H1 (cell line): ENCODE measurements around the gene PKD1L1. TPM values are rescaled to one million over a fixed set of nuclear protein-coding genes. Genes with fewer than 3 reads are reported as not detected.

Experiments used
- CTCF ChIA-PET: fragments of 300-600 bp; sonication (Branson Sonifier 250); formaldehyde crosslinking; loops from one replicate; lab custom pipeline; 2021; ENCODE audit not compliant: partially characterized antibody; lab: Charles Lee
- POLR2A ChIA-PET: fragments of 300-600 bp; sonication (Branson Sonifier 250); formaldehyde crosslinking; loops from one replicate; lab custom pipeline; 2021; ENCODE audit warnings: inconsistent platforms; ENCODE audit not compliant: partially characterized antibody; lab: Charles Lee
- DNase-seq, 2 experiments: peaks; one replicate each; pipeline versions ENCODE4 v3.0.0 to v3.0.0-alpha.2; 2010 to 2022; ENCODE audit warnings: low spot score in 2 of 2, low read depth in 1 of 2, mixed read lengths in 1 of 2
- FAIRE-seq: peaks from 2 replicates; lab custom pipeline; 2011; peaks lifted over from hg19 to GRCh38; lab: Jason Lieb, UNC
- H2AFZ ChIP-seq: 2 replicates; pipeline ENCODE4 v1.8.1; 2012; ENCODE audit warnings: low read length, inconsistent platforms
- H2AK5ac ChIP-seq: 2 replicates; pipeline ENCODE4 v1.6.1; 2013; ENCODE audit warnings: low read depth, low read length
- H2BK120ac ChIP-seq: replicated peaks from 2 replicates; pipeline ENCODE3; 2013; ENCODE audit warnings: low read depth, low read length, inconsistent platforms
- H2BK12ac ChIP-seq: 2 replicates; pipeline ENCODE4 v1.6.1; 2013; ENCODE audit warnings: low read depth, low read length
- H2BK15ac ChIP-seq: 2 replicates; pipeline ENCODE4 v1.6.1; 2013; ENCODE audit warnings: low read length
- H2BK20ac ChIP-seq: 2 replicates; pipeline ENCODE4 v1.6.1; 2013; ENCODE audit warnings: low read length
- H2BK5ac ChIP-seq: 2 replicates; pipeline ENCODE4 v1.6.1; 2013; ENCODE audit warnings: low read depth, low read length
- H3K14ac ChIP-seq: 2 replicates; pipeline ENCODE4 v1.6.1; 2013; ENCODE audit warnings: inconsistent platforms; ENCODE audit not compliant: insufficient read length
- H3K18ac ChIP-seq: 2 replicates; pipeline ENCODE4 v1.6.1; 2013; ENCODE audit warnings: low read length; ENCODE audit errors: extremely low read depth
- H3K23ac ChIP-seq: 2 replicates; pipeline ENCODE4 v1.6.1; 2013; ENCODE audit warnings: inconsistent platforms; ENCODE audit not compliant: insufficient read length
- H3K23me2 ChIP-seq: 2 replicates; pipeline ENCODE4 v1.6.1; 2013; ENCODE audit warnings: low read depth, low read length
- H3K27ac ChIP-seq: 2 replicates; pipeline ENCODE4 v1.6.1; 2011; ENCODE audit warnings: low read depth, low read length, inconsistent platforms
- H3K27me3 ChIP-seq, 4 experiments: replicated peaks in 1 of 4; 1 replicate in 1 of 4; 2 replicates in 3 of 4; pipeline versions ENCODE4 v1.6.1 to v1.8.1; 2011 to 2013; ENCODE audit warnings: low read length in 3 of 4, mild to moderate bottlenecking in 3 of 4, inconsistent platforms in 2 of 4, mixed read lengths in 2 of 4, moderate library complexity in 1 of 4; ENCODE audit not compliant: control insufficient read depth in 3 of 4, insufficient read depth in 3 of 4; ENCODE audit errors: extremely low read depth in 1 of 4
- H3K36me3 ChIP-seq, 4 experiments: 2 replicates each; pipeline versions ENCODE4 v1.6.1 to v1.8.1; 2011 to 2013; ENCODE audit warnings: mild to moderate bottlenecking in 4 of 4, low read length in 3 of 4, moderate library complexity in 2 of 4, control low read depth in 1 of 4, inconsistent platforms in 1 of 4; ENCODE audit not compliant: insufficient read depth in 4 of 4, control insufficient read depth in 2 of 4
- H3K4ac ChIP-seq: replicated peaks from 2 replicates; pipeline ENCODE3; 2013; ENCODE audit warnings: low read length, low read depth, mixed read lengths, inconsistent platforms; ENCODE audit not compliant: insufficient read length
- H3K4me1 ChIP-seq, 4 experiments: replicated peaks in 1 of 4; 1 replicate in 1 of 4; 2 replicates in 3 of 4; pipeline versions ENCODE4 v1.6.1 to v1.8.1; 2011 to 2013; ENCODE audit warnings: low read length in 3 of 4, inconsistent platforms in 2 of 4, mixed read lengths in 1 of 4; ENCODE audit not compliant: insufficient read depth in 4 of 4, control insufficient read depth in 3 of 4
- H3K4me2 ChIP-seq, 2 experiments: 2 replicates each; pipeline versions ENCODE4 v1.6.1 to v1.8.1; 2011 to 2013; ENCODE audit warnings: low read depth in 2 of 2, low read length in 2 of 2, control low read depth in 1 of 2, inconsistent platforms in 1 of 2, mild to moderate bottlenecking in 1 of 2; ENCODE audit not compliant: insufficient read depth in 1 of 2
- H3K4me3 ChIP-seq, 4 experiments: fragments of 200-600, 300-600 bp in 1 of 4; sonication (generic), shearing (Covaris generic), sonication (Bioruptor Twin) in 1 of 4; 2 replicates each; pipeline versions ENCODE4 v1.5.1 to v1.8.1; 2011 to 2016; ENCODE audit warnings: low read length in 4 of 4, low read depth in 3 of 4, control low read depth in 2 of 4, inconsistent platforms in 2 of 4, mild to moderate bottlenecking in 2 of 4, mixed read lengths in 1 of 4, moderate library complexity in 1 of 4; ENCODE audit not compliant: insufficient read depth in 2 of 4; ENCODE audit errors: extremely low read depth in 1 of 4
- H3K56ac ChIP-seq: replicated peaks from 2 replicates; pipeline ENCODE3; 2013; ENCODE audit warnings: low read depth, mild to moderate bottlenecking, mixed read lengths, low read length, inconsistent platforms; ENCODE audit not compliant: insufficient read length
- H3K79me1 ChIP-seq: 2 replicates; pipeline ENCODE4 v1.6.1; 2013; ENCODE audit warnings: low read depth, low read length, control low read depth
- H3K79me2 ChIP-seq, 2 experiments: 2 replicates each; pipeline versions ENCODE4 v1.6.1 to v1.8.1; 2012 to 2013; ENCODE audit warnings: low read length in 2 of 2, mild to moderate bottlenecking in 2 of 2, inconsistent platforms in 1 of 2; ENCODE audit not compliant: insufficient read depth in 2 of 2, control insufficient read depth in 1 of 2
- H3K9ac ChIP-seq, 4 experiments: replicated peaks in 1 of 4; 1 replicate in 1 of 4; 2 replicates in 3 of 4; pipeline versions ENCODE4 v1.6.1 to v1.8.1; 2011 to 2013; ENCODE audit warnings: low read depth in 3 of 4, low read length in 3 of 4, control low read depth in 2 of 4, mild to moderate bottlenecking in 2 of 4, moderate library complexity in 2 of 4, inconsistent platforms in 1 of 4; ENCODE audit errors: extremely low read depth in 1 of 4
- H3K9me3 ChIP-seq, 2 experiments: 2 replicates each; pipeline versions ENCODE4 v1.6.1 to v1.8.1; 2012 to 2013; ENCODE audit warnings: mild to moderate bottlenecking in 2 of 2, moderate library complexity in 2 of 2, control low read depth in 1 of 2, inconsistent platforms in 1 of 2, low read depth in 1 of 2, low read length in 1 of 2, mixed read lengths in 1 of 2; ENCODE audit not compliant: insufficient read depth in 2 of 2
- H4K20me1 ChIP-seq, 2 experiments: replicated peaks in 1 of 2; 2 replicates each; pipeline versions ENCODE3 to v1.8.1; 2011 to 2013; ENCODE audit warnings: inconsistent platforms in 2 of 2, low read length in 2 of 2, mild to moderate bottlenecking in 1 of 2; ENCODE audit not compliant: insufficient read depth in 2 of 2, control insufficient read depth in 1 of 2
- H4K5ac ChIP-seq: 2 replicates; pipeline ENCODE4 v1.6.1; 2013; ENCODE audit warnings: low read length, low read depth, mixed read lengths, inconsistent platforms; ENCODE audit not compliant: insufficient read length
- H4K8ac ChIP-seq: 2 replicates; pipeline ENCODE4 v1.8.0; 2013; ENCODE audit warnings: mild to moderate bottlenecking, moderate library complexity, low read length, inconsistent platforms; ENCODE audit not compliant: insufficient read depth; ENCODE audit errors: extremely low read depth
- H4K91ac ChIP-seq: replicated peaks from 2 replicates; pipeline ENCODE3; 2013; ENCODE audit warnings: low read length, mixed read lengths, inconsistent platforms; ENCODE audit not compliant: insufficient read length
- BCL11A ChIP-seq, 2 experiments: IDR thresholded peaks; one replicate each; pipeline ENCODE4 v1.6.1; 2011; ENCODE audit warnings: low read depth in 2 of 2, low read length in 2 of 2, mild to moderate bottlenecking in 2 of 2
- BRCA1 ChIP-seq: IDR thresholded peaks from 2 replicates; pipeline ENCODE4 v1.6.1; 2012; ENCODE audit warnings: low read depth, low read length, improper control_type of control experiment
- CBX5 ChIP-seq: fragments of 300-800, 300-1000 bp; sonication (generic); IDR thresholded peaks from 2 replicates; pipeline ENCODE4 v1.7.1; 2016; ENCODE audit warnings: antibody characterized with exemption, low read length, low read depth
- NANOG ChIP-seq: IDR thresholded peaks from 2 replicates; pipeline ENCODE4 v1.6.1; 2011; ENCODE audit warnings: low read length, low read depth, mild to moderate bottlenecking, inconsistent platforms; ENCODE audit not compliant: insufficient read depth, poor library complexity, severe bottlenecking
- POLR2A ChIP-seq, 2 experiments: IDR thresholded peaks; 1 replicate in 1 of 2; 2 replicates in 1 of 2; pipeline ENCODE4 v1.6.1; 2011; ENCODE audit warnings: low read depth in 2 of 2, low read length in 2 of 2, mild to moderate bottlenecking in 2 of 2; ENCODE audit errors: control extremely low read depth in 1 of 2
- SP2 ChIP-seq: IDR thresholded peaks from 2 replicates; pipeline ENCODE4 v1.6.1; 2012; ENCODE audit warnings: mild to moderate bottlenecking, low read length, inconsistent platforms
- SP4 ChIP-seq: IDR thresholded peaks from 2 replicates; pipeline ENCODE4 v1.6.1; 2012; ENCODE audit warnings: low read length, inconsistent platforms
- TBP ChIP-seq: IDR thresholded peaks from 2 replicates; pipeline ENCODE4 v1.6.1; 2011; ENCODE audit warnings: low read depth, low read length, improper control_type of control experiment
- TCF12 ChIP-seq: IDR thresholded peaks from 2 replicates; pipeline ENCODE4 v1.6.1; 2011; ENCODE audit warnings: low read depth, mild to moderate bottlenecking, low read length
- WGBS, 2 experiments: shearing (Covaris generic) in 1 of 2; methylation state at CpG; one replicate each; pipeline versions ENCODE4 v1.1.6 to v1.1.7; 2013 to 2015; ENCODE audit warnings: low lambda C conversion rate in 2 of 2, mixed read lengths in 2 of 2, inconsistent platforms in 1 of 2, low coverage in 1 of 2, missing lambda C conversion rate in 1 of 2; ENCODE audit not compliant: insufficient replicate concordance in 2 of 2, insufficient coverage in 1 of 2, insufficient read length in 1 of 2; ENCODE audit errors: extremely low coverage in 1 of 2, missing lambda C conversion rate in 1 of 2; 5-methylcytosine and 5-hydroxymethylcytosine counted together
- polyA plus RNA-seq, 7 experiments: library from polyadenylated mRNA; depleted of rRNA in 3 of 7; stranded (reverse) in 5 of 7; unstranded in 2 of 7; fragments of >200 nt in 5 of 7; fragments of 200-250 nt in 2 of 7; gene quantifications; 1 replicate in 5 of 7; 2 replicates in 1 of 7; 4 replicates in 1 of 7; pipeline versions ENCODE4 v1.2.1 to v1.2.3, GENCODE V29; 2011 to 2013; ENCODE audit warnings: missing spikeins in 2 of 7, mixed read lengths in 2 of 7
- total RNA-seq: library from RNA; stranded (reverse); fragmentation: NEBNext Ultra II Directional; extraction: Animal tissue kit (Norgen Biotek cat#: 25700); gene quantifications from 2 replicates; pipeline ENCODE4 v1.2.1, GENCODE V29; 2021
- TF ChIP-seq, protein P1 (sequence below): IDR thresholded peaks from 2 replicates; pipeline ENCODE4 v1.6.1; 2012; ENCODE audit warnings: inconsistent platforms
- TF ChIP-seq, protein P2 (sequence below): IDR thresholded peaks from 2 replicates; pipeline ENCODE4 v1.6.1; 2012; ENCODE audit warnings: low read length, inconsistent platforms
- TF ChIP-seq, protein P3 (sequence below): IDR thresholded peaks from 2 replicates; pipeline ENCODE4 v1.6.1; 2012; ENCODE audit warnings: inconsistent platforms

Gene PKD1L1
- total and polyA plus RNA-seq, 2 of the 8 experiments (the other 6 are each of a cell fraction or from before 2014, with no cell fraction given): 0.22 to 0.35 TPM

DNA sequence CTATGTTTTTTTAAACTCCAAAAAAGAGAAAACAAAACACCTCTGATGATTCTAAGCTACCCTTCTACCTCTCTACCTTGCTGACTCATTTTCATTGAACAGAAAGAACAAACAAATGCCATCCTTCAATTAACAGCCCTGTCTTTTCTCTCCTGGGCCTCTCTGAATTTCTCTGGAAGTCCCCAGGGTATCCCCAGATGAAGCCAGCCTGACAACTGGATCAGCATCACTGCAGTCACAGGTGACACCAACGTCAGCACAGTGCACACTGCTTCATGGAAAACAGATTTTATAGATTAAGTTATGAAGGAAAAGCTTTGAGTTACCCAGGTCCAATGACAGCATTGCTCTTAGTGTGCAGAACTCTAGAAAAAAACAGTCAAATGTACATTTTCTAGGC, 25.5 kb upstream of the PKD1L1 start:
- no peaks in the 10 kb centered on the region for H3K27me3 ChIP-seq
- peaks cover 0 to 3% (median 3%) of the 10 kb centered on the region in 4 experiments; a peak in 3 of 7 replicates for H3K4me1 ChIP-seq
- no peak overlapping the region for H2BK5ac ChIP-seq
- H3K14ac ChIP-seq: no peak overlapping the region
- no peak overlapping the region for H4K8ac ChIP-seq
- FAIRE-seq (no peak), DNase-seq (no peak)
- no peak overlapping the region for H3K4me2 ChIP-seq
- H2BK15ac ChIP-seq: no peak overlapping the region
- no peak overlapping the region for H3K4ac ChIP-seq
- no peak overlapping the region for H2BK120ac ChIP-seq
- peaks cover 15 to 66% (median 46%) of the 10 kb centered on the region in 4 experiments for H3K36me3 ChIP-seq
- peaks cover 5 to 11% of the 10 kb centered on the region in 2 experiments for H3K79me2 ChIP-seq
- H2AK5ac ChIP-seq: no peak overlapping the region
- CTCF ChIA-PET: interaction anchor here (0.5 to 2.8 kb wide), 7 partner anchors 15 to 260 kb away, joined by 3 to 13 read pairs (median 3); no protein-coding TSS in a partner anchor
- H2BK20ac ChIP-seq: no peak overlapping the region
- H2BK12ac ChIP-seq: no peak overlapping the region
- no peak overlapping the region for H3K4me3 ChIP-seq
- WGBS, 2 experiments: 80% methylated on average over 1 of the region's 1 CpG; no CpG with 5 or more reads in 1 of the 2 experiments
- H4K91ac ChIP-seq: no peak overlapping the region
- H3K27ac ChIP-seq: no peak overlapping the region
- H3K56ac ChIP-seq: no peak overlapping the region
- H4K5ac ChIP-seq: no peak overlapping the region
- H3K9ac ChIP-seq: no peak overlapping the region
- H3K18ac ChIP-seq: no peak overlapping the region
- H2AFZ ChIP-seq: no peak overlapping the region
- H4K20me1 ChIP-seq: peaks cover 0 to 2% of the 10 kb centered on the region in 2 experiments
- POLR2A ChIA-PET: interaction anchor here (0.9 to 3.0 kb wide), 5 partner anchors 9 to 147 kb away, joined by 3 to 9 read pairs (median 3); partner anchors contain the start of gene UPP1
- peaks cover 2% of the 10 kb centered on the region; the same call in 1 of the 2 replicates for H3K79me1 ChIP-seq
- H3K9me3 ChIP-seq: no peaks in the 10 kb centered on the region
- no peak overlapping the region for H3K23ac ChIP-seq
- peaks cover under 1% of the 10 kb centered on the region; the same call in 1 of the 2 replicates for H3K23me2 ChIP-seq
- TF ChIP-seq POLR2A (IDR thresholded peaks at IDR 0.05; ENCODE audit: control extremely low read depth in 1 of 2, low read depth in 2 of 2, low read length in 2 of 2) (no peak), CBX5 (no peak), TCF12 (no peak), NANOG (no peak), SP4 (no peak), BRCA1 (no peak), TBP (no peak), BCL11A (IDR thresholded peaks at IDR 0.05; ENCODE audit: low read depth in 2 of 2, low read length in 2 of 2) (no peak), SP2 (no peak)
- TF ChIP-seq, protein P1, sequence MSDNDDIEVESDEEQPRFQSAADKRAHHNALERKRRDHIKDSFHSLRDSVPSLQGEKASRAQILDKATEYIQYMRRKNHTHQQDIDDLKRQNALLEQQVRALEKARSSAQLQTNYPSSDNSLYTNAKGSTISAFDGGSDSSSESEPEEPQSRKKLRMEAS: no peak
- TF ChIP-seq, protein P2, sequence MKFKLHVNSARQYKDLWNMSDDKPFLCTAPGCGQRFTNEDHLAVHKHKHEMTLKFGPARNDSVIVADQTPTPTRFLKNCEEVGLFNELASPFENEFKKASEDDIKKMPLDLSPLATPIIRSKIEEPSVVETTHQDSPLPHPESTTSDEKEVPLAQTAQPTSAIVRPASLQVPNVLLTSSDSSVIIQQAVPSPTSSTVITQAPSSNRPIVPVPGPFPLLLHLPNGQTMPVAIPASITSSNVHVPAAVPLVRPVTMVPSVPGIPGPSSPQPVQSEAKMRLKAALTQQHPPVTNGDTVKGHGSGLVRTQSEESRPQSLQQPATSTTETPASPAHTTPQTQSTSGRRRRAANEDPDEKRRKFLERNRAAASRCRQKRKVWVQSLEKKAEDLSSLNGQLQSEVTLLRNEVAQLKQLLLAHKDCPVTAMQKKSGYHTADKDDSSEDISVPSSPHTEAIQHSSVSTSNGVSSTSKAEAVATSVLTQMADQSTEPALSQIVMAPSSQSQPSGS: no peak
- TF ChIP-seq, protein P3, sequence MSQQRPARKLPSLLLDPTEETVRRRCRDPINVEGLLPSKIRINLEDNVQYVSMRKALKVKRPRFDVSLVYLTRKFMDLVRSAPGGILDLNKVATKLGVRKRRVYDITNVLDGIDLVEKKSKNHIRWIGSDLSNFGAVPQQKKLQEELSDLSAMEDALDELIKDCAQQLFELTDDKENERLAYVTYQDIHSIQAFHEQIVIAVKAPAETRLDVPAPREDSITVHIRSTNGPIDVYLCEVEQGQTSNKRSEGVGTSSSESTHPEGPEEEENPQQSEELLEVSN: no peak
